HepG2 (cell line): Measurements from ENCODE around the gene ZFAND2A. TPM values are rescaled to one million over a fixed set of nuclear protein-coding genes. Genes with fewer than 3 reads are reported as not detected.
A peak's percentile ranks its signal among the peaks of the same experiment; 100 is the strongest.

Experiments used
- DPF2 ChIP-seq: sonication (generic); formaldehyde crosslinking; IDR thresholded peaks from 2 replicates; pipeline ENCODE4 v1.4.0; 2020; ENCODE audit warnings: mild to moderate bottlenecking, low read depth, missing genetic modification reagents, borderline replicate concordance
- GPBP1L1 ChIP-seq: sonication (generic); formaldehyde crosslinking; IDR thresholded peaks from 2 replicates; pipeline ENCODE4 v1.5.0; 2020; ENCODE audit warnings: mild to moderate bottlenecking, missing genetic modification reagents
- HDAC2 ChIP-seq: sonication (generic); formaldehyde crosslinking; IDR thresholded peaks from 2 replicates; pipeline ENCODE4 v1.4.0; 2020; ENCODE audit warnings: missing genetic modification reagents
- MLX ChIP-seq: IDR thresholded peaks from 2 replicates; pipeline ENCODE4 v1.6.1; 2016
- NCOA2 ChIP-seq: sonication (generic); formaldehyde crosslinking; IDR thresholded peaks from 2 replicates; pipeline ENCODE4 v1.8.0; 2022; ENCODE audit warnings: inconsistent platforms
- NCOA5 ChIP-seq: sonication (generic); formaldehyde crosslinking; IDR thresholded peaks from 2 replicates; pipeline ENCODE4 v1.4.0; 2020; ENCODE audit warnings: missing genetic modification reagents
- NFRKB ChIP-seq: fragments of 450-650 bp; IDR thresholded peaks from 2 replicates; pipeline ENCODE4 v1.6.1; 2017
- POGZ ChIP-seq: sonication (generic); formaldehyde crosslinking; IDR thresholded peaks from 2 replicates; pipeline ENCODE4 v1.4.0; 2020; ENCODE audit warnings: mild to moderate bottlenecking, missing genetic modification reagents
- POLR2AphosphoS2 ChIP-seq: IDR thresholded peaks from 2 replicates; pipeline ENCODE4 v1.6.1; 2011; ENCODE audit warnings: low read depth, low read length, improper control_type of control experiment
- RNF2 ChIP-seq: fragments of 450-650 bp; conservative IDR thresholded peaks from 2 replicates; pipeline ENCODE4 v1.6.1; 2016; ENCODE audit warnings: low read depth
- SNAPC4 ChIP-seq: sonication (generic); formaldehyde crosslinking; IDR thresholded peaks from 2 replicates; pipeline ENCODE4 v1.4.0; 2020; ENCODE audit warnings: mild to moderate bottlenecking, missing genetic modification reagents
- THYN1 ChIP-seq: sonication (generic); formaldehyde crosslinking; IDR thresholded peaks from 2 replicates; pipeline ENCODE4 v1.8.1; 2023; ENCODE audit warnings: low read depth, mild to moderate bottlenecking, moderate library complexity, missing genetic modification reagents, borderline replicate concordance
- U2AF2 ChIP-seq: fragments of 200-400 bp; formaldehyde crosslinking; IDR thresholded peaks from 2 replicates; pipeline ENCODE4 v1.6.1; 2017; ENCODE audit warnings: low read depth, mild to moderate bottlenecking, low read length
- ZBTB34 ChIP-seq: sonication (generic); formaldehyde crosslinking; IDR thresholded peaks from 2 replicates; pipeline ENCODE4 v1.8.0; 2022; ENCODE audit warnings: mild to moderate bottlenecking, missing genetic modification reagents
- ZIK1 ChIP-seq: sonication (generic); formaldehyde crosslinking; IDR thresholded peaks from 2 replicates; pipeline ENCODE4 v1.5.0; 2020; ENCODE audit warnings: mild to moderate bottlenecking, low read depth, missing genetic modification reagents, borderline replicate concordance
- ZMAT5 ChIP-seq: sonication (generic); formaldehyde crosslinking; IDR thresholded peaks from 2 replicates; pipeline ENCODE4 v1.5.0; 2020; ENCODE audit warnings: mild to moderate bottlenecking, low read depth, missing genetic modification reagents, borderline replicate concordance
- ZNF282 ChIP-seq: fragments of 450-650 bp; IDR thresholded peaks from 2 replicates; pipeline ENCODE4 v1.6.1; 2018; ENCODE audit not compliant: partially characterized antibody
- ZNF34 ChIP-seq: sonication (generic); formaldehyde crosslinking; IDR thresholded peaks from 2 replicates; pipeline ENCODE4 v1.4.0; 2020; ENCODE audit warnings: mild to moderate bottlenecking, missing genetic modification reagents, borderline replicate concordance
- ZNF598 ChIP-seq: sonication (generic); formaldehyde crosslinking; IDR thresholded peaks from 2 replicates; pipeline ENCODE4 v1.5.1; 2020; ENCODE audit warnings: mild to moderate bottlenecking, missing genetic modification reagents, borderline replicate concordance
- ZNF766 ChIP-seq: sonication (generic); formaldehyde crosslinking; IDR thresholded peaks from 2 replicates; pipeline ENCODE4 v1.5.0; 2020; ENCODE audit warnings: missing genetic modification reagents, borderline replicate concordance
- polyA plus RNA-seq, 8 experiments: library from polyadenylated mRNA; depleted of rRNA in 3 of 8; stranded (reverse) in 7 of 8; unstranded in 1 of 8; fragments of >200 nt; fragmentation: Illumina TruSeq in 4 of 8; extraction: Trizol in 4 of 8; gene quantifications; 2 replicates each; pipeline versions ENCODE4 v1.2.1 to v1.2.3, GENCODE V29; 2011 to 2016; ENCODE audit warnings: low read depth in 4 of 8, missing spikeins in 1 of 8, mixed read lengths in 1 of 8; ENCODE audit not compliant: insufficient read depth in 1 of 8
- total RNA-seq, 5 experiments: library from RNA; depleted of rRNA; stranded (reverse); fragments of >200 nt; fragmentation: Illumina TruSeq; extraction: Trizol; gene quantifications; 2 replicates each; pipeline ENCODE4 v1.2.3, GENCODE V29; 2016; ENCODE audit warnings: low read depth in 1 of 5

The ZFAND2A gene
- total and polyA plus RNA-seq, 2 of the 13 experiments (the other 11 are each of a cell fraction or from before 2014, with no cell fraction given): 140 to 153 TPM

- no peak for TF ChIP-seq THYN1 (CRISPR knock-in tag)
- TF ChIP-seq ZNF34: no peak
- TF ChIP-seq ZIK1: no peak
- no peak for TF ChIP-seq NCOA5 (CRISPR knock-in tag)
- TF ChIP-seq RNF2: no peak
- TF ChIP-seq HDAC2 (CRISPR knock-in tag): peak; percentile 45; the same call in 1 of the 2 replicates
- TF ChIP-seq MLX (CRISPR knock-in tag): no peak
- no peak for TF ChIP-seq U2AF2
- TF ChIP-seq NFRKB: no peak
- peak; percentile 65; the same call in 1 of the 2 replicates for TF ChIP-seq SNAPC4
- 0 out of 2 replicates have a peak, but pooled peaks have one; percentile 20 for TF ChIP-seq DPF2 (CRISPR knock-in tag)
- no peak for TF ChIP-seq ZMAT5
- TF ChIP-seq ZNF766 (CRISPR knock-in tag): 0 out of 2 replicates have a peak, but pooled peaks have one; percentile 46
- TF ChIP-seq POGZ (CRISPR knock-in tag): peak; percentile 73; the same call in 1 of the 2 replicates
- no peak for TF ChIP-seq POLR2AphosphoS2
- no peak for TF ChIP-seq GPBP1L1 (CRISPR knock-in tag)
- no peak; the same call in 1 of the 2 replicates for TF ChIP-seq ZBTB34
- peak; percentile 37; the same call in 1 of the 2 replicates for TF ChIP-seq ZNF598 (CRISPR knock-in tag)
- peak; percentile 37; the same call in 1 of the 2 replicates for TF ChIP-seq NCOA2
- TF ChIP-seq ZNF282: no peak
Observed at GRCh38 chr7:1169409-1170368, 9.7 kb upstream of the ZFAND2A start (continued).
